HG03108 (cell line): Measurements from ENCODE around the gene PTPN20.
"Not testable (repeated sequence)": the region's sequence is repeated elsewhere in the genome, so short reads cannot be mapped to it uniquely, and the experiment has no call there.

Source experiments
- ATAC-seq: cut with Tn5 transposase; IDR thresholded peaks from one replicate; pipeline ENCODE4 v1.9.1; 2021; ENCODE audit warnings: moderate library complexity; ENCODE audit not compliant: unreplicated experiment

Gene PTPN20

GRCh38 chr10:46952540-46952939 is 41.3 kb downstream of the PTPN20 start:
- not testable (repeated sequence) for ATAC-seq

- not testable (repeated sequence) for ATAC-seq
These were observed 49.5 kb downstream of the PTPN20 start for GRCh38 chr10:46960742-46961141.

GRCh38 chr10:46963356-46963755 is 52.1 kb downstream of the PTPN20 start:
- ATAC-seq = not testable (repeated sequence)

GRCh38 chr10:46967013-46967412 is 55.8 kb downstream of the PTPN20 start:
- not testable (repeated sequence) for ATAC-seq

GRCh38 chr10:46980223-46980622 is 69.0 kb downstream of the PTPN20 start:
- not testable (repeated sequence) for ATAC-seq

GRCh38 chr10:46987233-46987924 is 76.2 kb downstream of the PTPN20 start:
- ATAC-seq = peak; percentile 92

GRCh38 chr10:46992803-46993561 is 81.8 kb downstream of the PTPN20 start:
- ATAC-seq = no peak

GRCh38 chr10:46995234-46995633 is 84.0 kb downstream of the PTPN20 start:
- ATAC-seq = no peak

GRCh38 chr10:46998192-46998591 is 87.0 kb downstream of the PTPN20 start:
- no peak for ATAC-seq

- ATAC-seq = no peak
These were observed 87.4 kb downstream of the PTPN20 start for GRCh38 chr10:46998595-46998994.

- no peak for ATAC-seq
These were observed 88.0 kb downstream of the PTPN20 start for GRCh38 chr10:46999217-46999616.

- no peak for ATAC-seq
These were observed 97.5 kb downstream of the PTPN20 start for GRCh38 chr10:47008769-47009168.

- ATAC-seq = no peak
These were observed 98.1 kb downstream of the PTPN20 start for GRCh38 chr10:47009215-47009838.

GRCh38 chr10:47010036-47010435 is 98.8 kb downstream of the PTPN20 start:
- no peak for ATAC-seq

GRCh38 chr10:47012214-47012613 is 101.0 kb downstream of the PTPN20 start:
- no peak for ATAC-seq

GRCh38 chr10:47013507-47014154 is 102.4 kb downstream of the PTPN20 start:
- no peak for ATAC-seq

GRCh38 chr10:47015404-47015803 is 104.2 kb downstream of the PTPN20 start:
- no peak for ATAC-seq

- ATAC-seq = no peak
These were observed 105.3 kb downstream of the PTPN20 start for GRCh38 chr10:47016564-47016963.

GRCh38 chr10:47018026-47018735 is 107.0 kb downstream of the PTPN20 start:
- no peak for ATAC-seq
